GM12878 (cell line): Measurements from ENCODE around the gene GSTM2. TPM values are rescaled to one million over a fixed set of nuclear protein-coding genes. Genes with fewer than 3 reads are reported as not detected.

ENCODE experiments used
- CEBPB ChIP-seq, 2 experiments: fragments of 150-350 bp in 1 of 2; IDR thresholded peaks; 2 replicates each; pipeline ENCODE4 v1.6.1; 2012 to 2014; ENCODE audit warnings: low read depth in 2 of 2, low read length in 2 of 2, borderline replicate concordance in 1 of 2, inconsistent platforms in 1 of 2
- FOXM1 ChIP-seq: IDR thresholded peaks from 2 replicates; pipeline ENCODE4 v1.6.1; 2012; ENCODE audit warnings: low read depth, mild to moderate bottlenecking, inconsistent platforms, low read length, moderate library complexity
- NR2C2 ChIP-seq: IDR thresholded peaks from 2 replicates; pipeline ENCODE4 v1.6.1; 2011; ENCODE audit warnings: borderline replicate concordance, low read depth; ENCODE audit not compliant: control insufficient read depth, insufficient read length
- RAD51 ChIP-seq: fragments of 450-650 bp; IDR thresholded peaks from 2 replicates; pipeline ENCODE4 v1.6.1; 2016; ENCODE audit warnings: moderate library complexity, mild to moderate bottlenecking, inconsistent platforms
- RFX5 ChIP-seq: IDR thresholded peaks from 2 replicates; pipeline ENCODE4 v1.6.1; 2011; ENCODE audit warnings: low read depth, low read length, improper control_type of control experiment
- YBX1 ChIP-seq: fragments of 450-650 bp; IDR thresholded peaks from 2 replicates; pipeline ENCODE4 v1.6.1; 2016; ENCODE audit warnings: antibody characterized with exemption
- polyA plus RNA-seq, 11 experiments: library from polyadenylated mRNA; depleted of rRNA in 4 of 11; unstranded in 6 of 11; stranded (reverse) in 5 of 11; fragments of >200 nt; fragmentation: Nextera tagmentation in 4 of 11; fragmentation: Illumina TruSeq in 1 of 11; extraction: Ambion mirVana in 4 of 11; extraction: Trizol in 1 of 11; gene quantifications; 1 replicate in 1 of 11; 2 replicates in 10 of 11; pipeline versions ENCODE4 v1.2.1 to v1.2.3, GENCODE V29; 2011 to 2016; ENCODE audit warnings: inconsistent platforms in 2 of 11, missing spikeins in 2 of 11, low read depth in 1 of 11
- total RNA-seq, 4 experiments: library from RNA; depleted of rRNA in 3 of 4; stranded (reverse); fragments of >200 nt in 3 of 4; fragmentation: Illumina TruSeq in 1 of 4; extraction: Trizol in 1 of 4; gene quantifications; 2 replicates each; pipeline versions ENCODE4 v1.2.1 to v1.2.3, GENCODE V29; 2013 to 2021
- TF ChIP-seq, protein P1 (sequence below): IDR thresholded peaks from 2 replicates; pipeline ENCODE4 v1.6.1; 2012; ENCODE audit warnings: low read depth, low read length, improper control_type of control experiment
- TF ChIP-seq, protein P2 (sequence below): fragments of 450-650 bp; IDR thresholded peaks from 2 replicates; pipeline ENCODE4 v1.6.1; 2018; ENCODE audit warnings: mild to moderate bottlenecking, low read depth, moderate library complexity; ENCODE audit not compliant: partially characterized antibody
- TF ChIP-seq, protein P3 (sequence below): fragments of 450-650 bp; IDR thresholded peaks from 2 replicates; pipeline ENCODE4 v1.6.1; 2014; ENCODE audit warnings: mild to moderate bottlenecking
- TF ChIP-seq, protein P4 (sequence below): fragments of 450-650 bp; IDR thresholded peaks from 2 replicates; pipeline ENCODE4 v1.6.1; 2017; ENCODE audit warnings: low read depth, mild to moderate bottlenecking, moderate library complexity
- TF ChIP-seq, protein P5 (sequence below): fragments of 450-650 bp; IDR thresholded peaks from 2 replicates; pipeline ENCODE4 v1.6.1; 2016; ENCODE audit warnings: mild to moderate bottlenecking

The GSTM2 gene
- total and polyA plus RNA-seq, 10 of the 15 experiments (the other 5 are each of a cell fraction or from before 2014, with no cell fraction given), result 8.3 to 32.3 (median 20.2) TPM

DNA sequence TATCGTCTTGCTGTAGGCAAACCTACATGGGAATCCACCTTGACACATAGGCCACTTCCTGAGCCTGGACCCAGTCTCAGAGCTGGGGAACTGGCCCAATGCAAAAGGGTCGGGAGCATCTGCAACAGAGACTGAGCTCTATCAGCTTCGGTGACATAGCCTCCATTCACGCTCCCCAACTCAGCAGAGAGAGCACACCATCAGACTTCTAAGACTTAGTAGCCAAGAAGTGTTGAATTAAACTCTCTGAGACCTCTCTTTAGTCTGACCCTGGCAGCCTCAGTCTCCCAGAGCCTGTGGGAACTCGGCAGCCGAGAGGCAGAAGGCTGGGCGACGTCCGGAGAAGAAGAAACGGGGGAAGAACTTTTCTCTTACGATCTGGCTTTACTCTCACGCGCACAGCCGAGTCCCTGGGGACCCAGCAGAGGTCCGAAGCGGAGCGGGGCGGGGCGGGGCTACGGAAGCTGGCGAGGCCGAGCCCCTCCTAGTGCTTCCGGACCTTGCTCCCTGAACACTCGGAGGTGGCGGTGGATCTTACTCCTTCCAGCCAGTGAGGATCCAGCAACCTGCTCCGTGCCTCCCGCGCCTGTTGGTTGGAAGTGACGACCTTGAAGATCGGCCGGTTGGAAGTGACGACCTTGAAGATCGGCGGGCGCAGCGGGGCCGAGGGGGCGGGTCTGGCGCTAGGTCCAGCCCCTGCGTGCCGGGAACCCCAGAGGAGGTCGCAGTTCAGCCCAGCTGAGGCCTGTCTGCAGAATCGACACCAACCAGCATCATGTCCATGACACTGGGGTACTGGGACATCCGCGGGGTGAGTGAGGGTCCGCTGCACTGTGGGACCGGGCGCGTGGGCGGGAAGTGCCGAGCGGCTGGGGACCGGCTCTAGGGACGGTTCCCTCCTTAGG, 12.0 kb upstream of the GSTM2 start, which contains the start of gene GSTM4 (continued):
- TF ChIP-seq, protein P1, sequence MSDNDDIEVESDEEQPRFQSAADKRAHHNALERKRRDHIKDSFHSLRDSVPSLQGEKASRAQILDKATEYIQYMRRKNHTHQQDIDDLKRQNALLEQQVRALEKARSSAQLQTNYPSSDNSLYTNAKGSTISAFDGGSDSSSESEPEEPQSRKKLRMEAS, result no peak
- TF ChIP-seq, protein P2, sequence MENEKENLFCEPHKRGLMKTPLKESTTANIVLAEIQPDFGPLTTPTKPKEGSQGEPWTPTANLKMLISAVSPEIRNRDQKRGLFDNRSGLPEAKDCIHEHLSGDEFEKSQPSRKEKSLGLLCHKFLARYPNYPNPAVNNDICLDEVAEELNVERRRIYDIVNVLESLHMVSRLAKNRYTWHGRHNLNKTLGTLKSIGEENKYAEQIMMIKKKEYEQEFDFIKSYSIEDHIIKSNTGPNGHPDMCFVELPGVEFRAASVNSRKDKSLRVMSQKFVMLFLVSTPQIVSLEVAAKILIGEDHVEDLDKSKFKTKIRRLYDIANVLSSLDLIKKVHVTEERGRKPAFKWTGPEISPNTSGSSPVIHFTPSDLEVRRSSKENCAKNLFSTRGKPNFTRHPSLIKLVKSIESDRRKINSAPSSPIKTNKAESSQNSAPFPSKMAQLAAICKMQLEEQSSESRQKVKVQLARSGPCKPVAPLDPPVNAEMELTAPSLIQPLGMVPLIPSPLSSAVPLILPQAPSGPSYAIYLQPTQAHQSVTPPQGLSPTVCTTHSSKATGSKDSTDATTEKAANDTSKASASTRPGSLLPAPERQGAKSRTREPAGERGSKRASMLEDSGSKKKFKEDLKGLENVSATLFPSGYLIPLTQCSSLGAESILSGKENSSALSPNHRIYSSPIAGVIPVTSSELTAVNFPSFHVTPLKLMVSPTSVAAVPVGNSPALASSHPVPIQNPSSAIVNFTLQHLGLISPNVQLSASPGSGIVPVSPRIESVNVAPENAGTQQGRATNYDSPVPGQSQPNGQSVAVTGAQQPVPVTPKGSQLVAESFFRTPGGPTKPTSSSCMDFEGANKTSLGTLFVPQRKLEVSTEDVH, result no peak
- no peak for TF ChIP-seq CEBPB (IDR thresholded peaks at IDR 0.05; ENCODE audit: borderline replicate concordance in 1 of 2, low read depth in 2 of 2, low read length in 2 of 2)
- TF ChIP-seq RFX5, result no peak
- TF ChIP-seq, protein P3, sequence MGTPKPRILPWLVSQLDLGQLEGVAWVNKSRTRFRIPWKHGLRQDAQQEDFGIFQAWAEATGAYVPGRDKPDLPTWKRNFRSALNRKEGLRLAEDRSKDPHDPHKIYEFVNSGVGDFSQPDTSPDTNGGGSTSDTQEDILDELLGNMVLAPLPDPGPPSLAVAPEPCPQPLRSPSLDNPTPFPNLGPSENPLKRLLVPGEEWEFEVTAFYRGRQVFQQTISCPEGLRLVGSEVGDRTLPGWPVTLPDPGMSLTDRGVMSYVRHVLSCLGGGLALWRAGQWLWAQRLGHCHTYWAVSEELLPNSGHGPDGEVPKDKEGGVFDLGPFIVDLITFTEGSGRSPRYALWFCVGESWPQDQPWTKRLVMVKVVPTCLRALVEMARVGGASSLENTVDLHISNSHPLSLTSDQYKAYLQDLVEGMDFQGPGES, result no peak
- TF ChIP-seq, protein P4, sequence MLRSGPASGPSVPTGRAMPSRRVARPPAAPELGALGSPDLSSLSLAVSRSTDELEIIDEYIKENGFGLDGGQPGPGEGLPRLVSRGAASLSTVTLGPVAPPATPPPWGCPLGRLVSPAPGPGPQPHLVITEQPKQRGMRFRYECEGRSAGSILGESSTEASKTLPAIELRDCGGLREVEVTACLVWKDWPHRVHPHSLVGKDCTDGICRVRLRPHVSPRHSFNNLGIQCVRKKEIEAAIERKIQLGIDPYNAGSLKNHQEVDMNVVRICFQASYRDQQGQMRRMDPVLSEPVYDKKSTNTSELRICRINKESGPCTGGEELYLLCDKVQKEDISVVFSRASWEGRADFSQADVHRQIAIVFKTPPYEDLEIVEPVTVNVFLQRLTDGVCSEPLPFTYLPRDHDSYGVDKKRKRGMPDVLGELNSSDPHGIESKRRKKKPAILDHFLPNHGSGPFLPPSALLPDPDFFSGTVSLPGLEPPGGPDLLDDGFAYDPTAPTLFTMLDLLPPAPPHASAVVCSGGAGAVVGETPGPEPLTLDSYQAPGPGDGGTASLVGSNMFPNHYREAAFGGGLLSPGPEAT, result peak; percentile 27; the same call in 1 of the 2 replicates
- no peak for TF ChIP-seq YBX1
- no peak for TF ChIP-seq RAD51
- TF ChIP-seq, protein P5, sequence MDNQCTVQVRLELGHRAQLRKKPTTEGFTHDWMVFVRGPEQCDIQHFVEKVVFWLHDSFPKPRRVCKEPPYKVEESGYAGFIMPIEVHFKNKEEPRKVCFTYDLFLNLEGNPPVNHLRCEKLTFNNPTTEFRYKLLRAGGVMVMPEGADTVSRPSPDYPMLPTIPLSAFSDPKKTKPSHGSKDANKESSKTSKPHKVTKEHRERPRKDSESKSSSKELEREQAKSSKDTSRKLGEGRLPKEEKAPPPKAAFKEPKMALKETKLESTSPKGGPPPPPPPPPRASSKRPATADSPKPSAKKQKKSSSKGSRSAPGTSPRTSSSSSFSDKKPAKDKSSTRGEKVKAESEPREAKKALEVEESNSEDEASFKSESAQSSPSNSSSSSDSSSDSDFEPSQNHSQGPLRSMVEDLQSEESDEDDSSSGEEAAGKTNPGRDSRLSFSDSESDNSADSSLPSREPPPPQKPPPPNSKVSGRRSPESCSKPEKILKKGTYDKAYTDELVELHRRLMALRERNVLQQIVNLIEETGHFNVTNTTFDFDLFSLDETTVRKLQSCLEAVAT, result no peak
- TF ChIP-seq FOXM1, result no peak
- TF ChIP-seq NR2C2, result no peak
